Fibroblast of skin of left quadriceps (primary cell): ENCODE data around the gene CNNM3.
A peak's percentile ranks its signal among the peaks of the same experiment; 100 is the strongest.

Source experiments
- DNase-seq, 2 experiments: peaks; one replicate each; pipeline ENCODE4 v3.0.0-alpha.2; 2013; ENCODE audit warnings: low read depth in 2 of 2

CNNM3 gene

DNA sequence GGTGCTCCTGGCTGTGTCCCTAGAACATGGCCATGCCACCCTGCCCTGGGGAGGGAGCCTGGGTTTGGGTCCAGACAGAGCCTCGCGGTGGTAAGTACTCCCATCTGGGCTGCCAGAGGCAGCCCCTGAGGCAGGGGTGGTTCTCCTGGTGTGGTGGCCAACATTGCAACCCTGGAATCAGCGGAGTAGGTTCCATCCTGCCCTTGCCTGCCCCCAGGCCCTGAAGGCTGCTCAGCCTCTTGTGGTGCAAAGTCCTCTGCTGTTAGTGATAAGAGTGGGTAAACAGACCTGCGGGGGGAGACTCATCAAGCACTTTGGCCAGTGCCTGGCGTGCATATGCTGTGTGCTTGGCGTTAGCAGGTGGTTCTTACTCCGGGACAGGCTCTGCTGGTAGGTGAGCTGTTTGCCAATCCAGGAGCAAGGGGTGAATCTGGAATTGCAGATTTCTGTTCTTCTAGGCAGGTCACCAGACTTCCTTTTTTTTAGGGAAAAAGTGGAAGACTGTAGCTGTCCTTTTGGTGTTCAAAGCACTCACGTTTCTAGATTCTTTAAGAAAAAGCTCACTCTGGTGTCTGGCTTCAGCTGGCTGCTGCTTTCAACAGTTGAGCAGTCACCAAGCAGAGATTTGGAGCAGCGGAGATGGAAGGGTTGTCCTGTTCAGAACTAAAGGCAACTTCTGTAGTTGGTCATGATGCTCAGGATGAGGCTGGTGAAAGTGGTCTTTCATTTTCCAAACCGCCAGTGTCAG, 3.2 kb downstream of the CNNM3 start:
- no peak for DNase-seq

DNA sequence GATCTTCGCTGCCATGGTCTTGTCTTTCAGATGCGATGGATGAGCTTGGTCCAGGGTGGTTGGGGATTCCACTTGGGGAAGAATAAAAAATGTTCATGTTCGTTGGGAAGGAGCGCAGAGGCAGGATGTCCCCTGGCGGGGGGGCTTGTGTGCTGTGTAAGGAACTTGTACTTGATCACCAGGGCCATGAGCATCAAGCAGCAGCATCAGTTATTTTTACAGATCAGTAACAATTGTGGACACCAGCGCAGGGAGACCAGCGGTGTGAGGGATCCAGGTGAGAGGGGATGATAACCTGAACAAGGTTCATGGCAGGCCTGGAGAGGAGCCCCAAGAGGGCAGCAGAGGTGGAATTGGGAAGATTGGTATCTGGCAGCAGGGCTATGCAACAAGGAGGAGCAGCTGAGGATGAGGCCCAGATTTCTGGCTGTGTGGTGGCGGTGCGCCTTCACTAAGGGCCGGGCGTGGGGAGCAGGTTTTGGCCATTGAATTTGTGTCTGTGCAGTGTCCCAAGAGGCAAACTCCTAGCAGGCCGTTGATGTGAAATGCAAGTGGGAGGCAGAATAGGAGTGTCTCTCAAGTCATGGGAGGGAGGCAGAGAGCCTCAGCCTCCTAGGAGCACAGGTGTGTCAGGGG, 3.9 kb downstream of the CNNM3 start:
- no peak for DNase-seq

DNA sequence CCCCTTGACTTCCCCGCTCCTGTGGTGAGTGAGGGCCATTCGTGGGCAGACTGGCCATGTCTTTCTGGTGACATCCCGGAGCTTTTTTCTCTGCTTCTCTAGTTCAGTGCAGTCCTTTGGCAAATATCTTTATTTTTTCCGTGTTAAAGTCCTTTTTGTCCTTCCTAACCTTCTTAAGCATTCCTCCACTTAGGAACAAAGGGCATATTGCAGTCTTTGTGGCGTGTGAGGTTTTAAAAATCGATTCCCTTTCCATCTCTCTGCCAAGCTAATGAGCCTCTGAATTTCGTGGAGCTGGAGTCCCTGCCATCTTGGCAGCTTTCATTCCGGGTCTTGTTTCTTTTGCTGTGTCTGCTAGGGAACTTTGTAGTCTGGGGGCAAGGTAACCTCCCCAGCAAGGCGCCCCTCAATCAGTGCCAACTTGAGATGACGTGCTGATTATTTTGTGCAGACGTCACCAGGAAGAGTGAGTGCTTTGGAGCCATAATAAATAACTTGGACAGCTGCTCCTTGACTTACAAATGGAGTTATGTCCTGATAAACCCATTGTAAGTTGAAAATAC, 5.1 kb downstream of the CNNM3 start:
- no peak for DNase-seq

DNA sequence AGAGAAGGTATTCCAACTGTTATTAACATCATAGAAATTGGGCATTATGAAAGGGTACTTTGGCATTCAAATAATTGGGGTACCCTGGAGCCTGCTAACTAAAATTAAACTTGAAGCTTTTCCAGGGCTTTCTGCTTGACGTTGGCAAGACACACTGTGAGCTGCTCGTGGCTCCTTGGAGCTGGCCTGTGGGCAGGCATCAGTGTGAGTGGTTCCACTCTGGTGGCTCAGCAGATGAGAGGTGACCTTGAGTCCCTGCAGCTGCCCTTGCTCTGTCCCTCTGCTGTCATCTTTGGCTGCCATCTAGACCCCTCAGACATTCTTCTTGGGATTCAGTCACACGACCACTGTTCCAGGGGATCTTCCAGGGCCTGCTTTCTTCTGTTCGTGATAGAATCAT, 6.7 kb downstream of the CNNM3 start:
- no peak for DNase-seq

DNA sequence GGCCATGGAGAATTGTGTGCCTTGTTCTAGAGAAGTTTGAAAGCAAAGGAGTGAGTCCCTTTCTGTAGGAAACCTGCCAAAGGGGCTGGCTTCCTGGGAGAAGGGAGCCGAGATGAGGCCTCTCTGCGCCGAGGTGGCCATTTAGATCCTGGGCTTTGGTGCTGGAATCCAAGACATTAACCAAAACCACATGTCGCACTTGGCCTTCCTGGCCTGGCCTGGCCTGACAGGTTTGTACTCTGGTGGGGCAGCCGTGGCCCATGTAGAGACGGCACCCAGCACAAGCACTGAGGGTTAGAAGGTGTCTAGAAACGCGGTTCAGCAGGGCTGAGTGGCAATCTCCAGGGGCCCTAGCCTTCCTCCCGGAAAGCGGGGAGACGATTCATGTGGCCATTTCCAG, 7.1 kb downstream of the CNNM3 start:
- no peak for DNase-seq

DNA sequence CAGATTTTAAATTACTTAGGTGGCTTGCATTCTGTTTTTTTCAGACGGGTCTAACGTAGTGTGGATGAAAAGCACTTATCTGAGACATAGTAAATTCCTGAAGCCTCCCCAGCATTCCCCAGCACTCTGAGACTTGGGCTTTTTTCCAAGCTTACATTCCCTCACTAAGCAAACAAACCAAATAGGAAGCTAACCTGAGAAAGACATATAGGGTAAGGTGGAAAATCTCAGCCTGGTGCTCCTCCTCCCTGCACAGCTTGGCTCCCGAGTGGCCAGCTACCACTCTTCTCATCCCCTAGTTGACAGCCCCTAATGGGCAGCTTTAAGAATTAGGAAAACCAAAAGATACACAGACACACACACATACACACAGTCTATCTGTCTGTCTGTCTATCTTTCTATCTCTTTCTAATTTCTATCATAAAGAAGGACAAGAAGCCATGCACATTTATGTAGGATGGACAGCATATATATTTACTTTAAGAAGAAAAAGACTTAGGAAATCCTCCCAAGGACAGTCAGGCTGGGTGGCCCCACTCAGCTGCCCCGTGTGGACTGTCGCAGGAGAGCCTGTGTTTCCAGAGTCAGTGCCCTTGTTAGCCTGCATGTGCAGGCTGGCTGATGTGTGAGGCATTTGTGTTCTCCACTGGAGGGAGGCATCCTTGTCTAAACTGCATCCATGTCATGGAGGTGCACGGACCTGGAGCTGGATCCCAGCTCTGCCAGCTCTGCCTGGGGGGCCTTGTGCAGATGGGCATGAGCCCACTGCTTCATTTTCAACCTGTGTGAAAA, 8.2 kb downstream of the CNNM3 start:
- DNase-seq: peak in 1 of 2 experiments; percentile 13

DNA sequence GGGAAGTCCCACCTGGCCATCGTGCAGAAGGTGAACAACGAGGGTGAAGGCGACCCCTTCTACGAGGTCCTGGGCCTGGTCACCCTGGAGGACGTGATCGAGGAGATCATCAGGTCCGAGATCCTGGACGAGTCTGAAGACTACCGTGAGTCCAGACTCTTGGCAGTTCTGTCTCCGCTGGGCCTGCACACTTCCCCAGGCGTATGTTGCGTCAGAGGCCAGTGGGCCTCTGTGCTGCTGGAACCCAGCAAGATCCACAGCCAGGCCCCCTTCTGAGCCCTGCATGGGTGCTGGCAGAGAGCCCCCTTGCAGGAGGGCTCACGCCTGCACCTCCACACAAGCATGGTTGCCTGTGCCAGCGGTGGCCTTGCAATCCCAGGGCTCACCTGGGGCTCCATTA, 9.0 kb downstream of the CNNM3 start:
- DNase-seq: no peak

DNA sequence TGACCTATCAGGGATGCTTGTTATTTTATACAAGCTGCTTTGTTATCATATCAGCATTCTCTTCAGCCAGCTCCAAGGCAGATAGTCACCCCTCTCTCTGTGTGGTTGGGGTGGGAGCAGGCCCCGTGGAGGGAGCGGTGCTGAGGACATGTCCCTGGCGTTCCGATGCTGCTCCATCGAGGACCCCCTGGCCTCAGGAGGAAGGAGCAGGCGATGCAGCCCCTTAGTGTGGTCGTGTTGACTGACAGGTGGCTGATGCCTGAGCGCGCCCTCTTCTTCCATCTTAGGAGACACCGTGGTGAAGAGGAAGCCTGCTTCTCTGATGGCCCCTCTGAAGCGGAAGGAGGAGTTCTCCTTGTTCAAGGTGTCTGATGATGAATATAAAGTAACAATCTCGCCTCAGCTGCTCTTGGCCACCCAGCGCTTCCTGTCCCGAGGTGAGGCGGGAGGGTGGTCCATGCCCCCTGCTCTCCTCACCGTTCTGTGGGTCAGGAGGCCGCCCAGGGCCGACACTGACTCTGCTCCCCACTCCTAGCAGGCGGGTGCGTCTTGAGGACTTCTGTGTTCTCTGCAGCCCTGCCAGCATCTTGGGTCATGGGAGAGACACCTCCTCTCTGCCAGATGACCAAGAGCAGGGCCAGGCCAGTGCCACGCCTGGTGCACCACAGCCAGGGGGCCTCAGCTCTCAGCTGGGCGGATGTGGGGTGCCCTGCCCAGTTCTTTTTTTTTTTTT, 10.6 kb downstream of the CNNM3 start:
- DNase-seq: no peak

DNA sequence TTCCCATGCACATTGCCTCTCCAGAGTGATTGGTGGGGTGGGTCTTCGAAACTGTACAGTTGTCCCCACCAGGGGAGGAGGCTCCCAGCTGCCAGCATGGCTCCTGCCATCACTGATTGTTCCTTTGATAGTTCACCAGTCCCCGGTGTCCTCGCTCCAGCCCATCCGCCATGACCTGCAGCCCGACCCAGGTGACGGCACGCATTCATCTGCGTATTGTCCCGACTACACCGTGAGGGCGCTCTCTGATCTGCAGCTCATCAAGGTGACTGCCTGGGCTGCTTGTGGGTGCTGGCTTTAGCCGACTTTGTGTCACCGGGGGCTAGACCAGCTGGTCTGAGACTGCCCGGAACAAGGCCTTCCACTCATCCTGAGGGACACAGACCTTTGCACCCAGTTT, 12.4 kb downstream of the CNNM3 start:
- no peak for DNase-seq

DNA sequence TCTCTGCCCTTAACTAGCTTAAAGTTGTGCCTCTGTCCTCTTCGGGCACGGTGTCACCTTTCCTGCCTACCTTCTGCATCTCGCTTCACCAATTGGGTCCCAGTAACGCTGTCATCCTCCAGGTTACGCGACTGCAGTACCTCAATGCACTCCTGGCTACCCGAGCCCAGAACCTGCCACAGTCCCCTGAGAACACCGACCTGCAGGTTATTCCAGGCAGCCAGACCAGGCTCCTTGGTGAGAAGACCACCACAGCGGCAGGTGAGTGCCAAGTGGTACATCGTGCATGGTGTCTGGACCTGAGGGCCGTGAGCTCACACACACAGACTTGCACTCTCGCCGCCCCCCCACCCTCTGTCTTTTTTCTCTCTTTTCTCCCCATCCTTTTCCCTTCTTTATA, 12.8 kb downstream of the CNNM3 start:
- no peak for DNase-seq

DNA sequence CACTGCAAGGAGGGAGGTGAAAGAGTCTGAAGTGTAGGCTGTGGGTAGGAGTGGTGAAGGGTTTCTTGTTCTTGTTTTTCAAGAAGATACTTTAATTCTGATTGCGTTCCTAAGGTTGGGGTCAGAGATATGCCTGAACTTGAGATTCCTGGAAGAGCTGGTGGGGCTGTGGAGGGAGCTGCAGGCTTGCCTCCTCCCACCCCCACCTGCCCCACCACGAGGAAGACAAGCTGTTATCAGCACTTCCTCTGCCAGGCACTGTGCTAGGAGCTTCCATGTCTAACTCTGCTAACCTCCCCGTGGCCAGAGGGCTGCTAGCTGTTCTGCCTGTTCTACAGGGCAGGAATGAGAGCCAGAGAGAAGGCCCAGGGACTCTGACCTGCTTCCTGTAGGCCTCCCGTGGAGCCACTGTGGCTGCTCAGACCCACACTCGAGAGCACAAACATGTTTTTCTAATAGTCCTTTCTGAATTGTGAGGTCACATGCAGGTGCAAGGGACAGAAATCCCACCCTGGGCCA, 14.0 kb downstream of the CNNM3 start:
- DNase-seq: no peak

DNA sequence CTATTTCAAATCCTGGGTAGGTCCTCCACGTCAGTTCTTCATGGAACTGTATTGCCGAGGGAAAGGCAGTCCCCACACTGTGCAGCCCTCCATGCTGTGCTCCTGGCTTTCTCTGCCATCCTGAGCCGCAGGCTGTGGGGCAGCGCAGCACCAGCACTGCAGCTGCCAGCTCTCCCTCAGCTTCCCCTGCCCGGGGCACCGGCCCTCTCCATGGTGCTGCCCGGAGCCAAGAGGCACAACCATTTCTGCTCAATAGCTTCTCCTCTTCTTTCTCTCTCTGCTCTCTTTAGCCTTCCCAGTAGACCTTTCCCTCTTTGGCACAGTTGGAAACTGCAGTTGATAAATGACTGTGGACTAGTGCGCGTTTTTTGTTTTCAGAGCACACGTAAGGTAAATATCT, 15.6 kb downstream of the CNNM3 start:
- no peak for DNase-seq

DNA sequence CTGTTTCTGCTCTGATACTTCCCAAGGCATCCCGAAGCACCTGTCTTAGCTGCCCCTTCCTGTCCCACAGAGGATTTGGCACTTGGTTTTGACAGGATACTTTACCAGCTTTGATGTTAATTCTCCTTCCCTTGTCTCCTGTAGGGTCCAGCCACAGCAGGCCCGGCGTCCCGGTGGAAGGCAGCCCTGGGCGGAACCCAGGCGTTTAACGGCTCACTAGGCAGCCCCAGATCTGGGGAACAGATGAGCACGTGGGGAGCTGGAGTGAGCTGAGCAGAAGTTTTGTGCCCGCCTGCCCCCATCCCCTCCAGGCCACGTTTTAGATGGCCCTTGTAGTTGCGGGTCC, 16.3 kb downstream of the CNNM3 start:
- no peak for DNase-seq

DNA sequence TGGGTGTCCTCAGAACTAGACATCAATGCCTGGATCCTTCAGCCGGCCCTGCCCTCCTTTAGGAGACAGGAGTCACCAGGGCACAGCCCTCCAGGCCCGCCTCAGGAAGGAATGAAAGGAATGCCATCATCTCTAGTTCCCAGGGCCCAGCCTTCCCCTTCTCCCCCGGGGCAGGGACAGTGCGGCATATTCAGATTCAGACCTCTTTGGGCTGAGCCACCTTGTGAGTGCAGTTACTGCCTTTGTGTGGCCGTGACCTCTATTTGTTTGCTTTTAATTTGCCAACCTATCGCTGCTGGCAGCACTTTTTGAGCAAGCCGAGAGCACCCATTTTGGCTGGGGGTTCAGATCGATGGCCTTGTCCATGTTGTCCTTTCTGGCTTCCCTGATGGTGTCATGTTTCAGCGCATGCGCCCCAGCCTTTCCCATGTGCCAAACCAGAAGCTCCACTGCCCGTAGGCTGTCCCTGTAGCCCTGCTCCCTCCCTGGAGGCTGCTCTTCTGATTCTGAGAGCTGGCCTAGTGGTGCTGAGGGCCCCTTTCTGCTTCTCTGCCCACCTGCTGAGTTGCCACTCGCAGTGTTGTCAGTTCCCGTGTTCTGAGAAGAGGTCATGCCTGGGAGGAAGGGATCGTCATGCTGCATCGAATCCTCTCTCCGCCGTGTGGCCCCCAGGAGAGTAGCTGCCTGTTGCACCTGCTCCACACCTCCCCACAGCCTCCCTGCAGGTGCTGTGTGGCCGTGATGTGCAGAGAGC, 16.9 kb downstream of the CNNM3 start:
- peak; percentile 19 to 23 for DNase-seq

DNA sequence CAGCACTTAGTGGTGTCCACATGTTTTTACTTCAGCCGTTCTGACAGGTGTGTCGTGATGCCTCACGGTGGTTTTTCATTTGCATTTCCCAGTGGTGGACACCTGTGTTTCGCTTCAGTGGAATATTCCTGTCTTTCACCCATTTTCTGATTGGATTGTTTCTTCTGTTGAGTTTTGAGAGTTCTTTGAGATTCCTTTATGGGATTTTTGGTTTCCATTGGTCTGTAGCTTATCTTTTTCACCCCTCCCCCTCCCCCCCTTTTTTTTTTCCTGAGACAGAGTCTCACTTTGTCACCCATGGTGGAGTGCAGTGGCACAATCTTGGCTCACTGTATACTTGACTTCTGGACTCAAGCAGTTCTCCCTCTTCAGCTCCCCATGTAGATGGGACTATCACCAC, 19.8 kb downstream of the CNNM3 start:
- no peak for DNase-seq

DNA sequence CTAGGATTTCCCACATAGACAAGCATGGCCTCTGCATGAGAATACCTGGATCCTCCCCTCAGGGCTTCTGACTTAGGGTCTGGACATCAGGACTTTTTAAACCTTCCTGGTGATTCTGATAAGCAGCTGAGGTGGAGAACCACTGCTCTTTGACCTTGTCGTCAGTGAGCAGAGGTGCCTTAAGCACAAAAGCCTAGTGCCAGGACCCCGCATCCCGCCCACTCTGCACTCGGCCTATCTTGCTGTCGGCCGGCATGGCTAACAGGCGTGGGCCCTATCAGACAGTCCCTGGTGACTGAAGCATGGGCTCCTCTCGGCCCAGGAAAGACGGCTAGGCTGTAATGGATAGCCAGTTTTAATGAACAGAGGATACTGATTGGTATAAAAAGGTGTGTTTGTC, 21.5 kb downstream of the CNNM3 start:
- no peak for DNase-seq

DNA sequence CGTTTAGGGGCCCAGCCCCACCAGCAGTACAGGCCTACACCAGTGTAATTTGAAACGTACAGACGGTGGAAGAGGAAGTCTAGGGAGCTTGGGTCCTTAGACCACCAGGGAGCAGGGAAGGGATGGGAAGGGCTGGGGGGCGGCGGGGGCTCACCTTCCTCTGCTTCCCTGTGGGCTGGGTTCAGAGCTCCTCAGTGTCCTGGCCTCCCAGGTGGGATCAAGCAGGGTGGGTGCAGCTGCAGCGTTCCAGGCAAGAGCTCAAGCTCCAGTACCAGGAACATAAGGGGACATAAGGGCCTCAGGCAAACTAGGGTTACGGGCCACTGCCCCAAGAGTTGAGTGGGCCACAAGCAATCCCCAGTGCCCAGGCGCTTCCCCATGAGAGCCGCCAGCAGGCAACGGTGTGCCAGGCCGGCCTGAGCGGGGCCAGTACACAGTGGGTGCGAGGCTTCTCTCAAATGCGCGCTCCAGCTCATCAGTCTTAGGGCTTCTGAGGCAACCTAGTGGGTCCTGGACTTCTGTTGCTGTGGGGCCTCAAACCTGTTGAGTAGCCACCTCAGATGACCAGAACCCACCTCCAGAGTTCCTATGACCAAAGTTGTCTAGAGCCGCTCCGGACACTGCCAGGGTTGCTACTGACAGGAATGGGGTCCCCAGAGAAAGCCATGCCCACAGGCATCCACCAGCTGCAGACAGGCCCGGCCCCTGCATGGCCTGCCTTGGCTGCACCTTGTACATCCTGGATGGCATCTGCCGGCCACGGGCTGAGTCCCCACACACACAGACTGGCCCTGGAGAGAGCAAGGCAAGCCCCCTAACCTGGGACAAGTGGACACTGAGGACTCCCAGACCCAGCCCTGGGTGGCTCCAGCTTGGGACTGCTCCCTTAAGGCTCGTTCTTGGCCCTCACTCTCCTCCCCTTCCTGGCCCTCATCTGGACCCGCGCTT, 22.6 kb downstream of the CNNM3 start:
- no peak for DNase-seq

DNA sequence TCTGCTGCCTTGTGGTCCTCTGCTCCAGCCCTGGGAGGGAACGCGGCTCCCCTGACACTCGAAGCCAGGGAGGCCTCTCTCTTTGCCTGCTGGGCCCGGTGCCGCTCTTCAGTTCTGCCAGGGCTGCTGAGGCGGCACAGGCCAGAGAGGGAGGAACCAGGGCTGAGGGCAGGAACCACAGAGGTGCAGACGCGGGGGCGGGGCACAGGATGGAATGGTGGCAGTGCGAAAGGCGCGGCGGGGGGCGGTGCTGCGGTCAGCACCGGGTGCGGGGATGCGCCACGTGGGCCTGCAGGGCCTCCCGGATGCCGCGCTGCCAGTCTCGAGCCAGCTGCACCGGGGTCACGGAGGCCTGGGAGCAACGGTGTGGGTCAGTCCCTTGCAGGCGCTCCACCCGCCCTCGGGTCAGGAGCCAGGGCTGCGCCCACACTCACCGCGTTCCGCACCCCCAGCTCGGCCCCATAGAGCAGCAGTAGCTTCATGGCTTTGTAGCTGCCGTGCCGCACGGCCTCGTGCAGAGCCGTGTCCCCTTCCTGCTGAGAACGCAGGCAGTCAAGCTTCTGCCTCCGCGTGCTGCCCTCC, 23.3 kb downstream of the CNNM3 start:
- DNase-seq: no peak
